Measurements from ENCODE around the gene ABHD10.

The ABHD10 gene

GRCh38 chr3:112034436-112034835 is 55.6 kb downstream of the ABHD10 start, which contains the start of gene TMPRSS7:
Gene TMPRSS7, plus strand, starts transcription at chr3:112034736. Its CDS starts 110 bp downstream, at chr3:112034846.
- no peak for TF ChIP-seq RAD21 (IDR thresholded peaks at IDR 0.05; ENCODE audit: low read depth)

- TF ChIP-seq CREB1 (IDR thresholded peaks at IDR 0.05; ENCODE audit: low read depth) (no peak), CEBPB (IDR thresholded peaks at IDR 0.05) (no peak), REST (IDR thresholded peaks at IDR 0.05; ENCODE audit: low read depth) (no peak), USF1 (IDR thresholded peaks at IDR 0.05) (no peak), TEAD4 (IDR thresholded peaks at IDR 0.05) (no peak), RAD21 (IDR thresholded peaks at IDR 0.05; ENCODE audit: low read depth) (no peak), FOXM1 (IDR thresholded peaks at IDR 0.05; ENCODE audit: borderline replicate concordance, low read depth) (no peak), TAF1 (IDR thresholded peaks at IDR 0.05; ENCODE audit: low read depth) (no peak), EGR1 (IDR thresholded peaks at IDR 0.05) (no peak), ZBTB7A (IDR thresholded peaks at IDR 0.05; ENCODE audit: low read depth) (no peak), MAX (IDR thresholded peaks at IDR 0.05) (no peak), YY1 (IDR thresholded peaks at IDR 0.05; ENCODE audit: low read depth) (no peak), EP300 (IDR thresholded peaks at IDR 0.05; ENCODE audit: borderline replicate concordance) (no peak), TCF12 (IDR thresholded peaks at IDR 0.05; ENCODE audit: low read depth) (no peak), NFIC (IDR thresholded peaks at IDR 0.05) (no peak)
Observed at GRCh38 chr3:112035241-112035640, 56.4 kb downstream of the ABHD10 start.

- peak; percentile 79 for TF ChIP-seq TEAD4 (IDR thresholded peaks at IDR 0.05)
- TF ChIP-seq NFIC (IDR thresholded peaks at IDR 0.05) = no peak
Observed at GRCh38 chr3:112038863-112039262, 60.0 kb downstream of the ABHD10 start.

- TF ChIP-seq RAD21 (IDR thresholded peaks at IDR 0.05; ENCODE audit: low read depth) (no peak), TEAD4 (IDR thresholded peaks at IDR 0.05) (no peak), USF1 (IDR thresholded peaks at IDR 0.05) (no peak)
Observed at GRCh38 chr3:112041321-112041720, 62.5 kb downstream of the ABHD10 start.

GRCh38 chr3:112042842-112043280 is 64.0 kb downstream of the ABHD10 start:
- TF ChIP-seq RAD21 (IDR thresholded peaks at IDR 0.05; ENCODE audit: low read depth) = no peak
- TF ChIP-seq CEBPB (IDR thresholded peaks at IDR 0.05) = no peak
- TF ChIP-seq FOXM1 (IDR thresholded peaks at IDR 0.05; ENCODE audit: borderline replicate concordance, low read depth) = no peak
- no peak for TF ChIP-seq MAX (IDR thresholded peaks at IDR 0.05)
- TF ChIP-seq EP300 (IDR thresholded peaks at IDR 0.05; ENCODE audit: borderline replicate concordance) = no peak
- TF ChIP-seq ZBTB7A (IDR thresholded peaks at IDR 0.05; ENCODE audit: low read depth) = no peak
- TF ChIP-seq REST (IDR thresholded peaks at IDR 0.05; ENCODE audit: low read depth) = no peak
- TF ChIP-seq EGR1 (IDR thresholded peaks at IDR 0.05) = no peak
- no peak for TF ChIP-seq USF1 (IDR thresholded peaks at IDR 0.05)
- no peak for TF ChIP-seq TEAD4 (IDR thresholded peaks at IDR 0.05)
- TF ChIP-seq YY1 (IDR thresholded peaks at IDR 0.05; ENCODE audit: low read depth) = no peak
- TF ChIP-seq TCF12 (IDR thresholded peaks at IDR 0.05; ENCODE audit: low read depth) = no peak
- TF ChIP-seq NFIC (IDR thresholded peaks at IDR 0.05) = no peak
- no peak for TF ChIP-seq CREB1 (IDR thresholded peaks at IDR 0.05; ENCODE audit: low read depth)
